ENCODE measurements around the gene SMYD3.

SMYD3 gene

GRCh38 chr1:245869847-245870246, 637.2 kb downstream of the SMYD3 start:
- Histone ChIP-seq H3K4me1 (peaks cover 44% of the 10 kb centered on the region), H3K9me3 (no peaks in the 10 kb centered on the region), H3K36me3 (peaks cover 9% of the 10 kb centered on the region), H3K4me3 (ENCODE audit: low read depth, low read length) (no peak overlapping the region), H3K27me3 (no peaks in the 10 kb centered on the region)
- DNase-seq = no peak
- no peak for TF ChIP-seq CTCF (IDR thresholded peaks at IDR 0.05; ENCODE audit: low read depth, low read length)

GRCh38 chr1:245867738-245868137, 639.3 kb downstream of the SMYD3 start:
- TF ChIP-seq CTCF (IDR thresholded peaks at IDR 0.05; ENCODE audit: low read depth, low read length) = no peak
- Histone ChIP-seq H3K36me3 (peaks cover 17% of the 10 kb centered on the region), H3K27me3 (no peaks in the 10 kb centered on the region), H3K4me3 (ENCODE audit: low read depth, low read length) (no peak overlapping the region), H3K9me3 (no peaks in the 10 kb centered on the region), H3K4me1 (peaks cover 30% of the 10 kb centered on the region)
- no peak for DNase-seq

GRCh38 chr1:245864872-245865271, 642.2 kb downstream of the SMYD3 start:
- Histone ChIP-seq H3K36me3 (peaks cover 28% of the 10 kb centered on the region), H3K27me3 (no peaks in the 10 kb centered on the region), H3K4me3 (ENCODE audit: low read depth, low read length) (no peak overlapping the region), H3K4me1 (peaks cover 22% of the 10 kb centered on the region), H3K9me3 (no peaks in the 10 kb centered on the region)
- TF ChIP-seq CTCF (IDR thresholded peaks at IDR 0.05; ENCODE audit: low read depth, low read length) = no peak
- no peak for DNase-seq

GRCh38 chr1:245863566-245864184, 643.4 kb downstream of the SMYD3 start:
- Histone ChIP-seq H3K4me1 (peaks cover 23% of the 10 kb centered on the region), H3K4me3 (ENCODE audit: low read depth, low read length) (no peak overlapping the region), H3K36me3 (peaks cover 28% of the 10 kb centered on the region), H3K27me3 (no peaks in the 10 kb centered on the region), H3K9me3 (no peaks in the 10 kb centered on the region)
- DNase-seq = no peak
- no peak for TF ChIP-seq CTCF (IDR thresholded peaks at IDR 0.05; ENCODE audit: low read depth, low read length)

GRCh38 chr1:245862812-245863540, 644.1 kb downstream of the SMYD3 start:
- DNase-seq = no peak
- TF ChIP-seq CTCF (IDR thresholded peaks at IDR 0.05; ENCODE audit: low read depth, low read length) = no peak
- H3K9me3 ChIP-seq = no peaks in the 10 kb centered on the region
- H3K4me3 ChIP-seq (ENCODE audit: low read depth, low read length) = no peak overlapping the region
- H3K36me3 ChIP-seq = peaks cover 35% of the 10 kb centered on the region
- H3K4me1 ChIP-seq = peaks cover 23% of the 10 kb centered on the region
- H3K27me3 ChIP-seq = no peaks in the 10 kb centered on the region
